GM19397 (cell line): ENCODE measurements around the gene MSH2.
A peak's percentile ranks its signal among the peaks of the same experiment; 100 is the strongest.
"Not testable (repeated sequence)": the region's sequence is repeated elsewhere in the genome, so short reads cannot be mapped to it uniquely, and the experiment has no call there.

Experiments used
- ATAC-seq: cut with Tn5 transposase; IDR thresholded peaks from one replicate; pipeline ENCODE4 v1.9.1; 2021; ENCODE audit warnings: mild to moderate bottlenecking, moderate library complexity; ENCODE audit not compliant: unreplicated experiment

MSH2 gene

GRCh38 chr2:47402805-47403608, at the start of gene MSH2:
Gene MSH2, plus strand, starts transcription at chr2:47403156. Its CDS starts 36 bp downstream, at chr2:47403192.
- ATAC-seq: peak; percentile 93

GRCh38 chr2:47354013-47354847, 48.7 kb upstream of the MSH2 start:
- ATAC-seq: no peak

- ATAC-seq: no peak
Observed at GRCh38 chr2:47354848-47355204, 48.1 kb upstream of the MSH2 start.

- no peak for ATAC-seq
Observed at GRCh38 chr2:47357483-47357882, 45.5 kb upstream of the MSH2 start.

- ATAC-seq: no peak
Observed at GRCh38 chr2:47359375-47359868, 43.5 kb upstream of the MSH2 start.

- no peak for ATAC-seq
Observed at GRCh38 chr2:47360283-47360682, 42.7 kb upstream of the MSH2 start.

- ATAC-seq: no peak
Observed at GRCh38 chr2:47360927-47361326, 42.0 kb upstream of the MSH2 start.

- ATAC-seq: not testable (repeated sequence)
Observed at GRCh38 chr2:47361505-47362229, 41.3 kb upstream of the MSH2 start.

GRCh38 chr2:47373747-47374146, 29.2 kb upstream of the MSH2 start:
- ATAC-seq: no peak

- ATAC-seq: no peak
Observed at GRCh38 chr2:47375307-47375706, 27.6 kb upstream of the MSH2 start.

- ATAC-seq: no peak
Observed at GRCh38 chr2:47379384-47379783, 23.6 kb upstream of the MSH2 start.

GRCh38 chr2:47381408-47381807, 21.5 kb upstream of the MSH2 start:
- ATAC-seq: no peak

- no peak for ATAC-seq
Observed at GRCh38 chr2:47386551-47386950, 16.4 kb upstream of the MSH2 start.

- ATAC-seq: no peak
Observed at GRCh38 chr2:47388888-47389287, 14.1 kb upstream of the MSH2 start.

GRCh38 chr2:47389692-47390091, 13.3 kb upstream of the MSH2 start:
- no peak for ATAC-seq

- no peak for ATAC-seq
Observed at GRCh38 chr2:47401789-47402554, 984 bp upstream of the MSH2 start.

- ATAC-seq: no peak
Observed at GRCh38 chr2:47402555-47402804, 476 bp upstream of the MSH2 start.

- ATAC-seq: no peak
Observed at GRCh38 chr2:47403609-47404193, 745 bp downstream of the MSH2 start.

GRCh38 chr2:47404356-47404755, 1.4 kb downstream of the MSH2 start:
- ATAC-seq: no peak

GRCh38 chr2:47405757-47406156, 2.8 kb downstream of the MSH2 start:
- ATAC-seq: no peak
